K562 (cell line): Measurements from ENCODE around the gene EGLN3. TPM values are rescaled to one million over a fixed set of nuclear protein-coding genes. Genes with fewer than 3 reads are reported as not detected.

Experiments used
- ATAC-seq: fragments of 200-7000 bp; cut with Tn5 transposase; 3 replicates; pipeline ENCODE4 v1.9.1; 2020; ENCODE audit warnings: moderate library complexity
- BruUV-seq: library from RNA; stranded (reverse); fragments of 400-500 nt; replicated peaks from 2 replicates; lab custom pipeline; 2021; lab: Mats Ljungman, UMichigan
- CTCF ChIA-PET: fragments of 300-600 bp; formaldehyde crosslinking; extraction: SDS; loops from one replicate; lab custom pipeline; 2021; ENCODE audit warnings: low intra/inter-chr PET ratio; lab: Yijun Ruan, JAX
- POLR2A ChIA-PET: fragments of 300-600, 350-650 bp; sonication (Branson Sonifier 250); formaldehyde crosslinking; extraction: SDS; loops from one replicate; lab custom pipeline; 2021; ENCODE audit warnings: antibody characterized with exemption, inconsistent platforms; lab: Yijun Ruan, JAX
- DNase-seq, 4 experiments: peaks; one replicate each; pipeline versions ENCODE4 v3.0.0 to v3.0.0-alpha.2; 2011 to 2018; ENCODE audit warnings: low spot score in 3 of 4, mixed read lengths in 3 of 4; ENCODE audit errors: extremely low read depth in 1 of 4
- FAIRE-seq: peaks from 2 replicates; lab custom pipeline; 2011; peaks lifted over from hg19 to GRCh38; lab: Jason Lieb, UNC
- H2AFZ ChIP-seq: 2 replicates; pipeline ENCODE4 v1.6.0; 2011; ENCODE audit warnings: low read depth, low read length, control low read depth, inconsistent platforms
- H3K27ac ChIP-seq: fragments of 200-600 bp; 3 replicates; pipeline ENCODE4 v1.8.0; 2011; ENCODE audit warnings: low read depth, mild to moderate bottlenecking, control low read depth, inconsistent platforms, low read length, moderate library complexity, mixed read lengths; ENCODE audit errors: extremely low read depth
- H3K27me3 ChIP-seq, 2 experiments: fragments of 300-600 bp in 1 of 2; 2 replicates in 1 of 2; 3 replicates in 1 of 2; pipeline versions ENCODE4 v1.6.0 to v1.8.0; 2011; ENCODE audit warnings: inconsistent platforms in 2 of 2, low read length in 2 of 2, mild to moderate bottlenecking in 1 of 2, mixed read lengths in 1 of 2, moderate library complexity in 1 of 2; ENCODE audit not compliant: control insufficient read depth in 2 of 2, insufficient read depth in 2 of 2
- H3K36me3 ChIP-seq: fragments of 300-600 bp; 3 replicates; pipeline ENCODE4 v1.8.0; 2011; ENCODE audit warnings: mild to moderate bottlenecking, low read length, inconsistent platforms; ENCODE audit not compliant: control insufficient read depth, insufficient read depth
- H3K4me1 ChIP-seq, 2 experiments: fragments of 200-600 bp in 1 of 2; replicated peaks in 1 of 2; 2 replicates in 1 of 2; 3 replicates in 1 of 2; pipeline versions ENCODE4 v1.5.1 to v1.8.0; 2011; ENCODE audit warnings: inconsistent platforms in 2 of 2, low read length in 2 of 2, mild to moderate bottlenecking in 1 of 2, mixed read lengths in 1 of 2, moderate library complexity in 1 of 2; ENCODE audit not compliant: control insufficient read depth in 2 of 2, insufficient read depth in 2 of 2
- H3K4me2 ChIP-seq: 2 replicates; pipeline ENCODE4 v1.6.1; 2011; ENCODE audit warnings: low read length, control low read depth, inconsistent platforms, mixed read lengths; ENCODE audit not compliant: insufficient read depth
- H3K4me3 ChIP-seq: fragments of 200-600 bp; sonication (generic), shearing (Covaris generic); 2 replicates; pipeline ENCODE4 v1.5.1; 2016; ENCODE audit warnings: control low read depth, inconsistent platforms
- H3K79me2 ChIP-seq: fragments of 200-600 bp; 3 replicates; pipeline ENCODE4 v1.8.0; 2011; ENCODE audit warnings: low read length, inconsistent platforms; ENCODE audit not compliant: control insufficient read depth, insufficient read depth
- H3K9ac ChIP-seq, 2 experiments: 2 replicates each; pipeline versions ENCODE4 v1.6.0 to v1.6.1; 2011; ENCODE audit warnings: low read depth in 2 of 2, low read length in 2 of 2, control low read depth in 1 of 2, inconsistent platforms in 1 of 2, mild to moderate bottlenecking in 1 of 2, mixed read lengths in 1 of 2; ENCODE audit not compliant: insufficient read depth in 1 of 2
- H3K9me1 ChIP-seq: one replicate; pipeline ENCODE4 v1.6.0; 2011; ENCODE audit warnings: inconsistent platforms, mild to moderate bottlenecking, low read length, moderate library complexity; ENCODE audit not compliant: control insufficient read depth, insufficient read depth
- H3K9me3 ChIP-seq: replicated peaks from 2 replicates; pipeline ENCODE4 v1.5.1; 2011; ENCODE audit warnings: low read depth, low read length, inconsistent platforms; ENCODE audit not compliant: control insufficient read depth, insufficient read depth
- H4K20me1 ChIP-seq: replicated peaks from 2 replicates; pipeline ENCODE4 v1.6.1; 2011; ENCODE audit warnings: low read length, inconsistent platforms, mixed read lengths; ENCODE audit not compliant: control insufficient read depth, insufficient read depth
- ADNP ChIP-seq: fragments of 200-800 bp; sonication (Bioruptor generic); IDR thresholded peaks from 2 replicates; pipeline ENCODE4 v1.6.1; 2016; ENCODE audit warnings: missing genetic modification characterization, missing compliant biosample characterization
- CEBPB ChIP-seq: fragments of 450-650 bp; IDR thresholded peaks from 2 replicates; pipeline ENCODE4 v1.6.1; 2016; ENCODE audit warnings: missing genetic modification characterization, missing compliant biosample characterization
- KHSRP ChIP-seq: fragments of 450-650 bp; IDR thresholded peaks from 2 replicates; pipeline ENCODE4 v1.6.1; 2017
- TFAM ChIP-seq: fragments of 250-450 bp; sonication (Bioruptor Pico); conservative IDR thresholded peaks from 2 replicates; pipeline ENCODE4 v1.5.0; 2021; ENCODE audit warnings: mild to moderate bottlenecking, moderate library complexity
- THRAP3 ChIP-seq: fragments of 450-650 bp; IDR thresholded peaks from 2 replicates; pipeline ENCODE4 v1.6.1; 2016; ENCODE audit warnings: mild to moderate bottlenecking, inconsistent platforms, borderline replicate concordance
- ZBTB8A ChIP-seq: fragments of 450-650 bp; IDR thresholded peaks from 2 replicates; pipeline ENCODE4 v1.6.1; 2018; ENCODE audit warnings: mild to moderate bottlenecking, moderate library complexity; ENCODE audit not compliant: partially characterized antibody
- WGBS: fragments of 100-300 bp; shearing (Covaris generic); methylation state at CpG from one replicate; pipeline ENCODE4 v1.1.6; 2016; ENCODE audit warnings: low coverage, mixed read lengths; ENCODE audit not compliant: insufficient coverage; ENCODE audit errors: missing lambda C conversion rate; 5-methylcytosine and 5-hydroxymethylcytosine counted together
- in situ Hi-C: fragments of 300-500 bp; cut with MboI; formaldehyde crosslinking; loops from 4 replicates; pipeline ENCODE4 v1.15.0; 2018; ENCODE audit warnings: inconsistent platforms, mixed read lengths
- intact Hi-C: fragments of 100-400 bp; cut with micrococcal nuclease; formaldehyde crosslinking; loops from 2 replicates; pipeline ENCODE4 v1.14.2; 2022
- polyA plus RNA-seq, 8 experiments: library from polyadenylated mRNA; depleted of rRNA in 4 of 8; stranded (reverse) in 5 of 8; unstranded in 3 of 8; fragments of >200 nt; fragmentation: Nextera tagmentation in 2 of 8; fragmentation: Illumina TruSeq in 1 of 8; extraction: Ambion mirVana in 2 of 8; extraction: Trizol in 1 of 8; gene quantifications; 2 replicates each; pipeline versions ENCODE4 v1.2.1 to v1.2.3, GENCODE V29; 2011 to 2014; ENCODE audit warnings: inconsistent platforms in 1 of 8, missing spikeins in 1 of 8
- total RNA-seq, 7 experiments: library from RNA; depleted of rRNA in 6 of 7; stranded (reverse); fragments of >200 nt in 6 of 7; fragmentation: Illumina TruSeq in 2 of 7; extraction: Trizol in 2 of 7; gene quantifications; 2 replicates each; pipeline versions ENCODE4 v1.2.1 to v1.2.3, GENCODE V29; 2011 to 2021; ENCODE audit warnings: low replicate concordance in 1 of 7
- TF ChIP-seq, protein P1 (sequence below): sonication (generic); formaldehyde crosslinking; IDR thresholded peaks from 2 replicates; pipeline ENCODE4 v1.8.1; 2023; ENCODE audit warnings: mild to moderate bottlenecking, missing genetic modification reagents, moderate library complexity
- TF ChIP-seq, protein P2 (sequence below): sonication (generic); formaldehyde crosslinking; IDR thresholded peaks from 2 replicates; pipeline ENCODE4 v1.8.0; 2022; ENCODE audit warnings: mild to moderate bottlenecking, missing genetic modification reagents
- TF ChIP-seq, protein P3 (sequence below): fragments of 450-650 bp; IDR thresholded peaks from 2 replicates; pipeline ENCODE4 v1.6.1; 2014; ENCODE audit warnings: low read depth, mild to moderate bottlenecking, moderate library complexity, borderline replicate concordance
- TF ChIP-seq, protein P4 (sequence below), 2 experiments: fragments of 450-650 bp; IDR thresholded peaks; 2 replicates each; pipeline ENCODE4 v1.6.1; 2018; ENCODE audit warnings: mild to moderate bottlenecking in 2 of 2, low read depth in 1 of 2; ENCODE audit not compliant: partially characterized antibody in 2 of 2

Gene EGLN3
- total and polyA plus RNA-seq, 9 of the 15 experiments (the other 6 are each of a cell fraction or from before 2014, with no cell fraction given): 2.5 to 87.6 (median 5.8) TPM

DNA sequence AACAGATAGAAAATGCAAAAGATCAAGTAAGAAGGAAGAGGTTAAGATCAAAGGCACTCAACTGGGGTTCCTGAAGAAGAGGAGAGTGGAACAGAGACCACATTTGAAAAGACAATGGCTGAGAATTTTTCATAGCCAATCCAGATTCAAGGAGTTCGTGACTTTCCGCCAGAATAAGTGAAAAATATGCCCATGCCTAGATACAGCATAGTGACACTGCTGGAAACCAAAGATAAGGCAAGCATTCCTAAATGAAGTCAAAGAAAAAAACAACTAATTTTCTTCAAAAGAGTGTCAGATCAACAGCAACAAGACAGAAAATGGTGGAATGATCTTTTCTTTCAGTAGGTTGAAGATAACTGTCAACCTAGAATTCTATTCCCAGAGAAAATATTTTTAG is 47.5 kb downstream of the EGLN3 start (continued):
- TF ChIP-seq, protein P1, sequence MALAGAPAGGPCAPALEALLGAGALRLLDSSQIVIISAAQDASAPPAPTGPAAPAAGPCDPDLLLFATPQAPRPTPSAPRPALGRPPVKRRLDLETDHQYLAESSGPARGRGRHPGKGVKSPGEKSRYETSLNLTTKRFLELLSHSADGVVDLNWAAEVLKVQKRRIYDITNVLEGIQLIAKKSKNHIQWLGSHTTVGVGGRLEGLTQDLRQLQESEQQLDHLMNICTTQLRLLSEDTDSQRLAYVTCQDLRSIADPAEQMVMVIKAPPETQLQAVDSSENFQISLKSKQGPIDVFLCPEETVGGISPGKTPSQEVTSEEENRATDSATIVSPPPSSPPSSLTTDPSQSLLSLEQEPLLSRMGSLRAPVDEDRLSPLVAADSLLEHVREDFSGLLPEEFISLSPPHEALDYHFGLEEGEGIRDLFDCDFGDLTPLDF (CRISPR knock-in tag): no peak
- no peak for TF ChIP-seq KHSRP
- TF ChIP-seq, protein P2, sequence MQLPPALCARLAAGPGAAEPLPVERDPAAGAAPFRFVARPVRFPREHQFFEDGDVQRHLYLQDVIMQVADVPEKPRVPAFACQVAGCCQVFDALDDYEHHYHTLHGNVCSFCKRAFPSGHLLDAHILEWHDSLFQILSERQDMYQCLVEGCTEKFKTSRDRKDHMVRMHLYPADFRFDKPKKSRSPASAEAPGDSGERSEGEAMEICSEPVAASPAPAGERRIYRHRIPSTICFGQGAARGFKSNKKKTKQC (CRISPR knock-in tag): no peak

DNA sequence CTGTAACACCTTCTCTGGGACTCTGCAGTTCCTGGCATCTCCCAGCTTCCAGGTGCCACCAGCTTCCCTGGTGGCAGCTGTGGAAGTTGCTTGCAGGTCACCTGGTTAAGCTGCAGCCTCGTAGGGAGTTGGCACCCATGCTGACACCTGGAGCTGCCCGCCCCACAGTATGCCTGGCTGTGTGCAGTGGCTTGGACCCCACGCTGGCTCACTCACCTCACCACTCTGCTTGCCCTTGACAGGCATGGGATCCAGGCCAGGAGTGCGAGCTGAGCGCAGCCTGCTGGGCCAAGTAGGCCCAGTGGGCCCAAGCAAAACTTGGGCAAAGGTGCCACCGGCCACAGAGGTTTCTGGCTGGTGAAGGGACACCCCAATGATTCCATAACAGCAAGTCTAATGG is 48.5 kb downstream of the EGLN3 start:
- no peak for DNase-seq
- Histone ChIP-seq H3K9me3 (peaks cover 4% of the 10 kb centered on the region; the same call in 1 of the 2 replicates), H2AFZ (no peak overlapping the region), H3K9me1 (no peaks in the 10 kb centered on the region), H3K4me1 (peaks cover 5 to 12% of the 10 kb centered on the region in 2 experiments; a peak in 4 of 5 replicates), H3K4me3 (no peak overlapping the region), H3K4me2 (no peak overlapping the region), H3K27ac (no peak overlapping the region), H4K20me1 (no peaks in the 10 kb centered on the region), H3K27me3 (no peaks in the 10 kb centered on the region), H3K36me3 (no peaks in the 10 kb centered on the region), H3K79me2 (no peaks in the 10 kb centered on the region), H3K9ac (no peak overlapping the region)
- no peak for ATAC-seq
- ChIA-PET CTCF (no interaction called here), POLR2A (interaction anchor here (1.2 kb wide), 1 partner anchor 18 kb away, joined by 3 read pairs; no protein-coding TSS in a partner anchor)
- intact Hi-C loops: no loop called here
- in situ Hi-C loops: no loop called here
- WGBS: 90% methylated on average over 2 of the region's 6 CpGs
- no TSS peak for BruUV-seq
- no peak for FAIRE-seq
- TF ChIP-seq CEBPB (tag): no peak
- no peak for TF ChIP-seq ADNP
- TF ChIP-seq, protein P3, sequence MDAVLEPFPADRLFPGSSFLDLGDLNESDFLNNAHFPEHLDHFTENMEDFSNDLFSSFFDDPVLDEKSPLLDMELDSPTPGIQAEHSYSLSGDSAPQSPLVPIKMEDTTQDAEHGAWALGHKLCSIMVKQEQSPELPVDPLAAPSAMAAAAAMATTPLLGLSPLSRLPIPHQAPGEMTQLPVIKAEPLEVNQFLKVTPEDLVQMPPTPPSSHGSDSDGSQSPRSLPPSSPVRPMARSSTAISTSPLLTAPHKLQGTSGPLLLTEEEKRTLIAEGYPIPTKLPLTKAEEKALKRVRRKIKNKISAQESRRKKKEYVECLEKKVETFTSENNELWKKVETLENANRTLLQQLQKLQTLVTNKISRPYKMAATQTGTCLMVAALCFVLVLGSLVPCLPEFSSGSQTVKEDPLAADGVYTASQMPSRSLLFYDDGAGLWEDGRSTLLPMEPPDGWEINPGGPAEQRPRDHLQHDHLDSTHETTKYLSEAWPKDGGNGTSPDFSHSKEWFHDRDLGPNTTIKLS: no peak
- no peak for TF ChIP-seq TFAM (CRISPR knock-in tag)
- TF ChIP-seq, protein P4, sequence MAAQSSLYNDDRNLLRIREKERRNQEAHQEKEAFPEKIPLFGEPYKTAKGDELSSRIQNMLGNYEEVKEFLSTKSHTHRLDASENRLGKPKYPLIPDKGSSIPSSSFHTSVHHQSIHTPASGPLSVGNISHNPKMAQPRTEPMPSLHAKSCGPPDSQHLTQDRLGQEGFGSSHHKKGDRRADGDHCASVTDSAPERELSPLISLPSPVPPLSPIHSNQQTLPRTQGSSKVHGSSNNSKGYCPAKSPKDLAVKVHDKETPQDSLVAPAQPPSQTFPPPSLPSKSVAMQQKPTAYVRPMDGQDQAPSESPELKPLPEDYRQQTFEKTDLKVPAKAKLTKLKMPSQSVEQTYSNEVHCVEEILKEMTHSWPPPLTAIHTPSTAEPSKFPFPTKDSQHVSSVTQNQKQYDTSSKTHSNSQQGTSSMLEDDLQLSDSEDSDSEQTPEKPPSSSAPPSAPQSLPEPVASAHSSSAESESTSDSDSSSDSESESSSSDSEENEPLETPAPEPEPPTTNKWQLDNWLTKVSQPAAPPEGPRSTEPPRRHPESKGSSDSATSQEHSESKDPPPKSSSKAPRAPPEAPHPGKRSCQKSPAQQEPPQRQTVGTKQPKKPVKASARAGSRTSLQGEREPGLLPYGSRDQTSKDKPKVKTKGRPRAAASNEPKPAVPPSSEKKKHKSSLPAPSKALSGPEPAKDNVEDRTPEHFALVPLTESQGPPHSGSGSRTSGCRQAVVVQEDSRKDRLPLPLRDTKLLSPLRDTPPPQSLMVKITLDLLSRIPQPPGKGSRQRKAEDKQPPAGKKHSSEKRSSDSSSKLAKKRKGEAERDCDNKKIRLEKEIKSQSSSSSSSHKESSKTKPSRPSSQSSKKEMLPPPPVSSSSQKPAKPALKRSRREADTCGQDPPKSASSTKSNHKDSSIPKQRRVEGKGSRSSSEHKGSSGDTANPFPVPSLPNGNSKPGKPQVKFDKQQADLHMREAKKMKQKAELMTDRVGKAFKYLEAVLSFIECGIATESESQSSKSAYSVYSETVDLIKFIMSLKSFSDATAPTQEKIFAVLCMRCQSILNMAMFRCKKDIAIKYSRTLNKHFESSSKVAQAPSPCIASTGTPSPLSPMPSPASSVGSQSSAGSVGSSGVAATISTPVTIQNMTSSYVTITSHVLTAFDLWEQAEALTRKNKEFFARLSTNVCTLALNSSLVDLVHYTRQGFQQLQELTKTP (IDR thresholded peaks at IDR 0.05; ENCODE audit: low read depth in 1 of 2, partially characterized antibody in 2 of 2): no peak
- no peak for TF ChIP-seq THRAP3
- no peak for TF ChIP-seq ZBTB8A
